HG03108 (cell line): ENCODE data around the gene ZNF514.
"Not testable (repeated sequence)": the region's sequence is repeated elsewhere in the genome, so short reads cannot be mapped to it uniquely, and the experiment has no call there.

ENCODE experiments used
- ATAC-seq: cut with Tn5 transposase; IDR thresholded peaks from one replicate; pipeline ENCODE4 v1.9.1; 2021; ENCODE audit warnings: moderate library complexity; ENCODE audit not compliant: unreplicated experiment

The ZNF514 gene

DNA sequence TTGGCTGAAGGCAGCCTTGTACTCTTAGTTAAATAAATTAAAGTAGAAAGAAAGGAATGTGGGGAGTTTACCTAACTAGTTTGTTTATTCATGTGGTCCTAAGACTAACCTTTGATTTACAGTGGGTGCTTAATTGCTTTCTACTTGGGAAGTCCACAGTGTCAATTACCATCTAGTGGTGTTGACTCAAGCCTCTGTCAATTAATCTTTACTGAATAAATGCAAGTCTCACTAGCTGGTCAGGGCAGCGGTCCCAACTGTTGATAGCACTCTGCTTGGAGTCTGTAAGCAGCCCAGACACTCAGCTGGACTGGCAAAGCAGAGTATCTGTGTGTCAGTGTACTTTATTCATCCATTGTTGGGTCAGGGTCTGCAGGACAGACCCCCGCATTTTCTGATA lies 15.8 kb downstream of the ZNF514 start:
- no peak for ATAC-seq

DNA sequence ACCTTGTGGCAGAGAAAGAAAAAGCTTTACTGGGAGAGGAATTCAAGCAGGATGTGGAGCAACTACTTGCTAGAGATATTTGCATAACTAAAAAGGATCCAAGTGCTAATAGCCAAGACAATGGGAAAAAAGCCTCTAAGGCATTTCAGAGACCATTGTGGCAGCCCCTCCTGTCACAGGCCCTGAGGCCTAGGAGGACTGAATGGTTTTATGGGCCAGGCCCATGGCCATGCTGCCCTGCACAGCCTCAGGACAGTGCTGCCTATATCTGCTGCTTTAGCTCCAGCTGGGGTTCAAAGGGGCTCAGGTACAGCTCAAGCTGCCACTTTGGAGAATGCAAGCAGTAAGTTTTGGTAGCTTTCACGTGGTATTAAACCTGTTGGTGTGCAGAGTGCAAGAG lies 20.9 kb downstream of the ZNF514 start:
- no peak for ATAC-seq

DNA sequence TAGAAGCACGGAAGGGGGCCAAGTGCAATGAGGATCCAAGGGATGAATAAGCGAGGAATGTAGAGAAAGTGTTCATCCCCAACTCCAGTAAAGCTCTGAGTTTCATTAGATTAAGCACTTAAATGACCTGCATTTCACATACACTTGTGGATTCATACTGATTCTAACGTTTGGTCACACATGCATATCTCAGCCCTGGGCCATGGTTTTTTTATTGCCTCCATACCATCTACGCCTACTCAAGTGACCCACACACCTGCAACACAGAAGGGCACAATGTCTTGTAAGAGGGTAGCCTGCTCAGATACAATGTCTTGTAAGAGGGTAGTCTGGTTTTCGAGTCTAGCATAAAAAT lies 37.5 kb downstream of the ZNF514 start:
- no peak for ATAC-seq

DNA sequence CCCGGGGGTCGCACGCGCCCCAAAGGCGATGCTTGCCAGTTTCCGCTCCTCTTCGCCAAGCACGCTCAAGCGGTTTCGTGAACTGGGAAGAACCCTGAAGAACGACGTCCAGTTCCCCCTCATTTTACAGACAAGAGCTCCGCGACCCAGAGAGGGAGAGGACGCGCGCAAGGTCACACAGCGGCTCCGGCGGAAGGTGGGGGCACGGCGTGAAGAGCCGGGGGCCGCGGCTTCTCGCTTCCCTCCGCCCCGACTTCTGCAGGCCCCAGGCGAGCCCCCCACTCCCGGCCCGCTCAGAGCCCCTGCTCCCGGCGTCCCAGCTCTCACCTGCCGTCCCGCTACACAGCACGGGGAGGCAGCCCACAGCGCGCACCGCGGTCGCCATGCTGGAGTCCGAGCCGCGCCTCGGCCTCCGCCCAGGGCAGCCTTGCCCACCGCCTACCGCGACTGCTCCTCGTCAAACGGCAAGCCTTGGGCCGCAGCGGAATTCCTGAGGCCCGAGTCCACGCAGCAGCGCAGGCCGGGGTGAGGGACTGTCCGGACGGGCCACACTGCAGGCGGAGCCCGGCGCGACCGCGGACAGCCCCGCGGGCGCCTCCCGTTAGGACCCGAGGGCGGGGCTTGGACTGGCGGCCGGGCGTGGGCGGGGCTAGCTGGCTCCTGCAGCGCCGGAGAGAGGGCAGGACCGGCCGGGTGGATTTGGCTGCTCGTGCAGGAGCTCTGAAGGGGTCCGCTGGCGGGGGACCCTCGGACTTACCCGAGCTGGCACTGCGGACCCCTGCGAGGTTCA lies 38.0 kb downstream of the ZNF514 start, which contains the start of gene MRPS5:
Gene MRPS5 (minus strand): TSS at position 402 of the 790 bp plus-strand sequence. CDS start 17 bp downstream, at position 385.
- peak; percentile 92 for ATAC-seq

DNA sequence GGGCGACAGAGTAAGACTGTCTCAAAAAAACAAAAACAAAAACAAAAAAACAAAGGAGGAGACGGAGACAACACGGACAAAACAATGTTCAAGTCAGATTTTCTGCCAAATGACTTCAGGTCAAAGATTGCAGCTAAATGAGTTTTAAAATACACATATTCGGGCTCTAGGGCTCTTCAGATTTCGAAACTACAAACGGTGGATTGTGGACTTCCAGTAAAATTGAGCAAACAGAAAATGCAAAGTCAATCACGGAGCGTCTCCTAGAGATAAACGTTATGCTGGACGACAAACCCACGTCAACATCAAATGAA lies 38.6 kb downstream of the ZNF514 start:
- ATAC-seq, result no peak

DNA sequence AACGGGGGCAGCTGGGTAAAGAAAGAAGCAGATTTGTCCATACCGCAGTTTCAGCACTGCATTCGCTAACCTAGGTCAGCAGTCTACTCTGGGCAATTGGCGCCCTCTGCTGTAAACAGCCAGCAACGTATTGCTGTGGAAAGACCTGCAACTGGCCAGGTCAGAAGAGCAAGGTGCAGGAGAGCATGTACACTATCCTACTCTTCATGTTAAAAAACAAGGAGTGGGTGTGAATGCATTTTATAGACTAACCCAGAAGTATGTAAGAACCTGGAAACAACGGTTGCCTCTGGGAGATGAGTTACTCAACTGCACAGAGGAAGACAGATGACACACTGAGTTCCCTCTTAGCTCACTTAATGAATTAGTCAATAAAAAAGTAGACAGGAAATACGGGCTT lies 44.2 kb downstream of the ZNF514 start:
- ATAC-seq, result peak; percentile 96

DNA sequence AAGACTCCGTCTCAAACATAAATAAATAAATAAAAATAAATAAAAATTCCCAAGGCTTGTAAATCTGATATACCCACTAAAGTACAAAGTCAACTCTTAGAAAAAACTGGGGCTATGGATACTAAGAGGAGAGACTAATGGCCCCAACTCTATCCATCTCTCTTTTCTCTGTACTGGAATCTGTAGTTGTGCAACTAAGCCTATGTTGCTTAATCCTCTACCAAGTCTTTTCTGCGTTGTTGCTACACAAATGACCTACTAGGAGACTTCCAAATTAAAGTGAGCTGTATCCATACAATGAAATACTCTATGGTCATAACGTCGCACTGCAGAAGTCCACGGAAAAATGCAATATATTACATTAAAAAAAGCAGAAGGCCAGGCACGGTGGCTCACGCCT lies 46.2 kb downstream of the ZNF514 start:
- no peak for ATAC-seq

DNA sequence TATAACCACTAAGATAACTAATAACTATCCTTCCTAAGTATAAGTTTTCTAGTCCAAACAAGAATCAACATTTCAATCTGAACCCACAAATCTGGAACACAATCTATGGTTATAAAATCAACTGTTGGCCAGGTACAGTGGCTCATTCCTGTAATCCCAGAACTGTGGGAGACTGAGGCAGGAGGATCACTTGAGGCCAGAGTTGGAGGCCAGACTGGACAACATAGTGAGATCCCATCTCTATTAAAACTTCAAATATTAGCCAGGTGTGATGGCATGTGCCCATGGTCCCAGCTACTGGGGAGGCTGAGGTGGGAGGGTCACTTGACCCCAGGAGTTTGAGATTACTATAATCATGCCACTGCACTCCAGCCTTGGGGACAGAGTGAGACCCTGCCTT lies 49.3 kb downstream of the ZNF514 start:
- ATAC-seq, result no peak

DNA sequence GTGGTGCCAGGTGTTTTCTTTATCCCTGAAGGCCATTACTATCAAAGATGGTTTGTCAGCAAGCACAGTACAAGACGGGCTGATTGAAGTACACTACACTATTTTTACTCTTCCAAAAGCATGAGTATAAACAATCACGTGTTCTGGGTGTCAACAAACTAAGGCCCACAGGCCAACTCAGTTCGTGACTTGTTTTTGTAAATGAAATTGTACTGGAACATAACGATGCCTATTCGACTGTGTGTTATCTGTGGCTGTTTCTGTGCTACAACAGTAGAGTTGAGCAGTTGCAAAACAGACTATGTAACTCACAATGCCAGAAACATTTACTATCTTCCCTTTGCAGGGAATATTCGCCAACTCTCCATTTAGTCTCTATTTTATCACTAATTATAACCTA lies 50.4 kb downstream of the ZNF514 start:
- no peak for ATAC-seq

DNA sequence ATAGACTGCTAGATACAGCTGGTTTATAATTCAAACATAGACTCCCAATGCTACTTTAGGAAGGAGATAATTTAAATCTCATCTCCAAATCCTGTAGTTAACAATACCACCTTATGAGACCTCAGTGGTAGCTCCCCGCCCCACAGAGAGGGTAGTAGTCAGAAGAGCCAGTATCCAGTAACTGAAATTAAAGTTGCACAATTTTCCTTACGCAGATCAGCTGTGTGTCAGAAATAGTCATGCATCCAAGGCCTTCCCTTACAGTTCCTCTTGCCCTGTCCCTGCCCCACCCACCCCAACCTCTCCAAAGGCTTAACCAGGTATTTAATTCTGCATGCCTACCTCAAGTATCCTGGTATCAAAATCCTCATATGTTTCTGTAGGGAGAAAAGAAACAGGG lies 53.6 kb downstream of the ZNF514 start:
- ATAC-seq, result no peak

DNA sequence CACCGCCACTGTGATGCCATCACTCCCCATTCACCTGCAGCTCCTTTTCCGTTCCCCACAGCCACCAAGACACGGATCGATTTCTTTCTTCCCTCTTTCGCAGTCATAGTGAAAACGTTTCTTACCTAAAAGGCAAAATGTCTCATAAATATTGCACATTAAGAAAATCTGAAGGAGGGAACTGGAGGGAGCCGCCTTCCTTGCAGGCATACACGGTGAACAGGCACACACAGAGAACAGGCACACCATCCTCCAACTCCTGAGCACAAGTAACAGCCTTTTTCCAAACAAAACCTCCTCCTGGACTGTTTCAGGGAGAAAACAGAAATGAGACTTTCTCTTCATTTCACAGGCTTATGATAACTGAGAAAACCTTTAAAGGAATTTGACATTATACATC lies 55.0 kb downstream of the ZNF514 start:
- ATAC-seq, result no peak

DNA sequence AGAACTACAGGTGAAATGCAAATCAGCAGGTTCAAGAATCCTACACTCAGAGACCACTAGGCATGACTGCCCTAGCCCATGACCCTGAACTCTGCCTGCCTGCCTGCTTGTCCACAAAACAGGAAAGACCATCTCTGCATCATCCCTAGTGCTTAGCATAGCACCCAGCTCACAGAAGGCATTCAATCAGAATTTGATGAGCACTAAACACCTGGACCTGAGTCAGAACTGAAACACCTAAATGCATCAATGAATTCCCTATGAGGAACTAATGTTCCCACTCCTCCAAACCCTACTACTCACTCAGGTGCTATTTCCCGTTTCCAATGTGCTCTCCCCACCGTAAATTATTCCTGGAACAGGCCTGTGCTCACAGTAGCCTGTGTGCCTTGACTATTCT lies 59.7 kb downstream of the ZNF514 start:
- no peak for ATAC-seq

DNA sequence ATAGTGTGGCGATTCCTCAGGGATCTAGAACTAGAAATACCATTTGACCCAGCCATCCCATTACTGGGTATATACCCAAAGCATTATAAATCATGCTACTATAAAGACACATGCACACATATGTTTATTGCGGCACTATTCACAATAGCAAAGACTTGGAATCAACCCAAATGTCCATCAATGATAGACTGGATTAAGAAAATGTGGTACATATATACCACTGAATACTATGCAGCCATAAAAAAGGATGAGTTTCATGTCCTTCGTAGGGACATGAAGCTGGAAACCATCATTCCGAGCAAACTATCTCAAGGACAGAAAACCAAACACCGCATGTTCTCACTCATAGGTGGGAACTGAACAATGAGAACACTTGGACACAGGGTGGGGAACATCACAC lies 61.4 kb downstream of the ZNF514 start:
- not testable (repeated sequence) for ATAC-seq
